ENCODE results near the gene NDUFAF7. TPM values are rescaled to one million over a fixed set of nuclear protein-coding genes. Genes with fewer than 3 reads are reported as not detected.

NDUFAF7 gene
- polyA plus RNA-seq, 1 donor: 16.9 TPM

DNA sequence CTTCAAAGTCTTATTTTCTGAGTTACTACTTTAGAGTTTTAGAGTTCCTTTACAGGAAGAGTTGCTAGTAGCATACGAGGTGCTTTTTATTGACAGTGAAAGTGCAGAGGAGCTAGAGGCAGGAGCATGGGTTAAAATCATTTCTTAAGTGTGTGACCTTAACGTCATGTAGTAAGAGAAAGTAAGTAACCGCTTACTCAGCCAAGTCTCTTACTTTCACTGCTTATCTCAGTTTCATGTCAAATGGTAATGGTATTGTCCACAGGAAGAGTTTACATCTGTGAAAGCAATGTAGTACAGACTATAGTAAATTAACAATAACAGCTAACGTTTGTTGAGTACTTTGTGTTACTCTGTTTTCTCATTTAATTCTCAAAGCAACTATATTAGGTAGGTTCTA, 12.6 kb downstream of the NDUFAF7 start:
- no peaks in the 10 kb centered on the region for H3K27me3 ChIP-seq (ENCODE audit: control insufficient read depth, insufficient read depth, low read length)
- peaks cover 60% of the 10 kb centered on the region for H3K36me3 ChIP-seq (ENCODE audit: control insufficient read depth, insufficient read depth, low read length)
- WGBS (ENCODE audit: insufficient coverage, low lambda C conversion rate): 100% methylated on average over 1 of the region's 4 CpGs

DNA sequence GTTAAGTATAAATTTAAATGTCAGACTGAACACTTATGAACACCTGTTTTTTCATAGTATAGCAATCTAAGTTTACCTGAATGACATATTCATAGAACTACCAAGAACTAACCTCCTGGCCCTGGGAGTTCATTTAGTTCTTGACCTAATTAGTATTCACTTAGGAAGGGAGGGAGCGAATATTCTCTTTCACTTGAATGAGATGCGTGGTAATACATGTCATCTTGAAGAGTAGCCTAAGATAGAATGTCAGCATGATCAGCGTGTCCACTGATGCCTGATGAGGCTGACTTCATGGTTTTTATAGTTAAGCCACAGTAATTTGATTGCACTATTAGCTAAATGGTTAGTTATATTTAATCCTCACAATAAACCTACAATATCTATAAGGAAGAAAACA, 13.3 kb downstream of the NDUFAF7 start:
- H3K27me3 ChIP-seq (ENCODE audit: control insufficient read depth, insufficient read depth, low read length): no peaks in the 10 kb centered on the region
- H3K36me3 ChIP-seq (ENCODE audit: control insufficient read depth, insufficient read depth, low read length): peaks cover 61% of the 10 kb centered on the region
- no peak overlapping the region for H3K4me3 ChIP-seq (ENCODE audit: low read length)
- H3K9me3 ChIP-seq (ENCODE audit: control insufficient read depth, low read depth, low read length): no peaks in the 10 kb centered on the region
- H3K27ac ChIP-seq (ENCODE audit: low read length): no peak overlapping the region
- no peaks in the 10 kb centered on the region for H3K4me1 ChIP-seq (ENCODE audit: control insufficient read depth, insufficient read depth, low read length)
- no CpG with 5 or more reads among the region's 3 CpGs for WGBS (ENCODE audit: insufficient coverage, low lambda C conversion rate)
- DNase-seq: no peak

More for the DNA sequence above, 12.6 kb downstream of the NDUFAF7 start:
- H3K4me1 ChIP-seq (ENCODE audit: control insufficient read depth, insufficient read depth, low read length): no peaks in the 10 kb centered on the region
- H3K9me3 ChIP-seq (ENCODE audit: control insufficient read depth, low read depth, low read length): no peaks in the 10 kb centered on the region
- no peak overlapping the region for H3K27ac ChIP-seq (ENCODE audit: low read length)
- H3K4me3 ChIP-seq (ENCODE audit: low read length): no peak overlapping the region
- DNase-seq: no peak

DNA sequence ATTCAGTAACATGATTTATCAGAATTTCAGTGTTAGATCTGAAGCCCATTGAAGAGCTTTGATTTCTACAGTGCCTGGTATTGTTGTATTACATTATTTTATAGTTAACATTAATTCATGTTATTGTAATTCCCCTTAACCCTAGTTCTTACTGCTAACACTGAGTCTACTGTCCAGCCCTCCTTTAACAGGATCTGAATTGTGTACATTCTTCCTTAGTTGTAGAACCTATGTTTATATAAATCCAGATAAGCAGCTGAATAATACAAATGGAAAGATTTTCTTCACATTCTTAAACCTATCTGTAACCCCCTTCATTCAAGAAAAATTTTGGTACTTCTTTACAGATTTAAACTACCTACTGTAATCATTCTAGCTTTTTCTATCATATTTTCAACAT, 14.7 kb downstream of the NDUFAF7 start:
- no peak for DNase-seq
- no peak overlapping the region for H3K4me3 ChIP-seq (ENCODE audit: low read length)
- no peak overlapping the region for H3K27ac ChIP-seq (ENCODE audit: low read length)
- no peaks in the 10 kb centered on the region for H3K4me1 ChIP-seq (ENCODE audit: control insufficient read depth, insufficient read depth, low read length)
- H3K27me3 ChIP-seq (ENCODE audit: control insufficient read depth, insufficient read depth, low read length): no peaks in the 10 kb centered on the region
- peaks cover 61% of the 10 kb centered on the region for H3K36me3 ChIP-seq (ENCODE audit: control insufficient read depth, insufficient read depth, low read length)
- no peaks in the 10 kb centered on the region for H3K9me3 ChIP-seq (ENCODE audit: control insufficient read depth, low read depth, low read length)

DNA sequence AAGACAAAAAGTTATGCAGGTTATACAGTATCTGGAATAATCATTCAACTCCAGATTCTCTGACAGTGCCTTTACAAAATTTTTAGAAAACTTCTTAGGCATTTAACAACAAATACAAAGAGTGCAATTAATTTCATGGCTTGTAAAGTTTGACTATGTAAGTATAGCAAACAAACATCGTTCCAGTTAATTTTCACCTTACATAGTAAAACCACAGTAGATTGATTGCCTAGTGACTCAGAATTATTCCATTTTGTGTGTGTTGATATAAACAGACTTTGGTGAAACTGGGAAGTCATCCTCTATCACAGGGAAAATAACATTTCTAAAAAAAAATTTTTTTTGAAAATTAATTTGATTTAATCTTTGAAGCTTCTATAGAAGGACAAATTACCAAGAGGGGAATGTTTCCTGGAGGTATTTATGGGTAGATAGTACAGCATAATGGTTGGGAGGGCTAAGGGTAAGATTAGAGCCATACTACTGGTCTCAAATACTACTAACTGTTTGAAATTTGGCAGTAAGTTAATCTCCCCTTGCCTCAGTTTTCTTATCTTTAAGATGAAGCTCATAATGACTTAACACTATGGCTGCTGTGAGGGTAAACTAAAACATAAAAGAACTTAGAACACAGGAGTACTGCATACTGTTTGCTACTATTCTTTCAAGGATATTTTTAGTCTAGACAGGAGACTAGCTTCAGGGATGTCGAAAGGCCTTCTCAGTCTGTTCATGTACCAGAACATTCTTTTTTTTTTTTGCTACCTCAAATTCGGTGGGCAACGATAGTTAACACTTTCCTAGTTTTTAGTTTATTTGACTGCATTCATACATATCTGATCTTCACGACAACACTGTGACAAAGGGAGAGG, 19.6 kb downstream of the NDUFAF7 start:
- no peak overlapping the region for H3K4me3 ChIP-seq (ENCODE audit: low read length)
- no peaks in the 10 kb centered on the region for H3K9me3 ChIP-seq (ENCODE audit: control insufficient read depth, low read depth, low read length)
- DNase-seq: no peak
- peaks cover 55% of the 10 kb centered on the region for H3K36me3 ChIP-seq (ENCODE audit: control insufficient read depth, insufficient read depth, low read length)
- 100% methylated on average over 1 of the region's 5 CpGs for WGBS (ENCODE audit: insufficient coverage, low lambda C conversion rate)
- no peak overlapping the region for H3K27ac ChIP-seq (ENCODE audit: low read length)
- no peaks in the 10 kb centered on the region for H3K27me3 ChIP-seq (ENCODE audit: control insufficient read depth, insufficient read depth, low read length)
- H3K4me1 ChIP-seq (ENCODE audit: control insufficient read depth, insufficient read depth, low read length): no peaks in the 10 kb centered on the region

DNA sequence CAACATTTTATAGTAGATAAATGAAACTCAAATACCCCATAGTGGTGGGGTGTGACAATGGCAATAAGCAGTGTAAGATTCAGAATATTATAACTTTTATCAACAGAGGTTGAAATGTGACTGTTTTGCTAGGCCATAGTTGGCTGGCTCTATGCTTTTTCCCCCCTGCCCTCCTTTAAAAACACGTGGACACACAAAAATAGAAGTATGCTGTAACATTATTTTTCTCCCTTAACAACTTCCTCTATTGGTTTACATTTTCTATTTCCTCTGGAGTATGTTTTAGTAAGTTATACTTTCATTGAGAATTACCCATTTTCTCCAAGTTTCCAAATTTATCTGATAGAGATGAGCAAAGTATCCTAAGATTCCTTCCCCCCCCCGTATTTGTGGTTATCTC, 31.1 kb downstream of the NDUFAF7 start:
- DNase-seq: no peak
- Histone ChIP-seq H3K4me1 (ENCODE audit: control insufficient read depth, insufficient read depth, low read length) (no peaks in the 10 kb centered on the region), H3K27me3 (ENCODE audit: control insufficient read depth, insufficient read depth, low read length) (no peaks in the 10 kb centered on the region), H3K27ac (ENCODE audit: low read length) (no peak overlapping the region), H3K4me3 (ENCODE audit: low read length) (no peak overlapping the region), H3K9me3 (ENCODE audit: control insufficient read depth, low read depth, low read length) (no peaks in the 10 kb centered on the region), H3K36me3 (ENCODE audit: control insufficient read depth, insufficient read depth, low read length) (peaks cover 30% of the 10 kb centered on the region)
- WGBS (ENCODE audit: insufficient coverage, low lambda C conversion rate): 75% methylated on average over 1 of the region's 2 CpGs

DNA sequence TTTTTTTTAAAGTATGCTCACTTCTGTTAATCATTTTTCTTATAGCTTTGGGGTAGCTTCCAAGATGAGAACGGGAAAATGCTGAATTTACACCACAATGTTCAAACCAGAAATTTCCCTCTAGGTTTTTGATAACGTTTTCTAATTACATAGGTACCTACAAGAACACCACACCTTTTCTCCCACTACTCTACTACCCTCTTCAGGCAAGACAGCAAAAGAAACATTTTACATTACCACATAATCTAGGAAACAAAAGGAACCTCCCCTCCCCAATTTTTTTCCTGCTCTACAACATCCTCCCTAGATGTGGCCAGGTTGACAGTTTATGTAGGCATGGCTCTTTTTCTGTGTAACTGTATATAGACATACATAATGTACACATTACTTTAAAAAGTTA, 32.4 kb downstream of the NDUFAF7 start:
- no peaks in the 10 kb centered on the region for H3K9me3 ChIP-seq (ENCODE audit: control insufficient read depth, low read depth, low read length)
- H3K4me3 ChIP-seq (ENCODE audit: low read length): no peak overlapping the region
- DNase-seq: no peak
- no peaks in the 10 kb centered on the region for H3K4me1 ChIP-seq (ENCODE audit: control insufficient read depth, insufficient read depth, low read length)
- H3K27ac ChIP-seq (ENCODE audit: low read length): no peak overlapping the region
- peaks cover 26% of the 10 kb centered on the region for H3K36me3 ChIP-seq (ENCODE audit: control insufficient read depth, insufficient read depth, low read length)
- no CpG with 5 or more reads among the region's 2 CpGs for WGBS (ENCODE audit: insufficient coverage, low lambda C conversion rate)
- no peaks in the 10 kb centered on the region for H3K27me3 ChIP-seq (ENCODE audit: control insufficient read depth, insufficient read depth, low read length)

DNA sequence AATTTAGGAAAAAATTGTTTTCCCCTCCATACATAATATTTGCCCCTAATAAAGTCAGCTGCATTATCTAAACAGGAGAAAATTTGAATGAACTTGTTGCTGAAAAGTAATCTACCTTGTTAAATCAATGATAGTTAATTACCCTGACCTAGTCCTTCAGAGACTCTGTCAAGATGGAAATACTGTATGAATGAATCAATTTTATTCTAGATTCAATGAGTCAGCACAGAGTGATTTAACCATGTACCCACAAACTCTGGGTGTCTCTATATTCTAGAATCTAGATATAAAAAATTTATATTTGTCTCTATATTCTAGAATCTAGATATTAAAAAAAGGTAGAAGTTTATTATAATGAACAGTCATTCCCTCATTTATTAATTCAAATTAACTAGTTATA, 36.2 kb downstream of the NDUFAF7 start:
- Histone ChIP-seq H3K27ac (ENCODE audit: low read length) (no peak overlapping the region), H3K27me3 (ENCODE audit: control insufficient read depth, insufficient read depth, low read length) (no peaks in the 10 kb centered on the region), H3K9me3 (ENCODE audit: control insufficient read depth, low read depth, low read length) (no peaks in the 10 kb centered on the region), H3K4me1 (ENCODE audit: control insufficient read depth, insufficient read depth, low read length) (no peaks in the 10 kb centered on the region), H3K36me3 (ENCODE audit: control insufficient read depth, insufficient read depth, low read length) (peaks cover 41% of the 10 kb centered on the region), H3K4me3 (ENCODE audit: low read length) (no peak overlapping the region)
- no peak for DNase-seq

DNA sequence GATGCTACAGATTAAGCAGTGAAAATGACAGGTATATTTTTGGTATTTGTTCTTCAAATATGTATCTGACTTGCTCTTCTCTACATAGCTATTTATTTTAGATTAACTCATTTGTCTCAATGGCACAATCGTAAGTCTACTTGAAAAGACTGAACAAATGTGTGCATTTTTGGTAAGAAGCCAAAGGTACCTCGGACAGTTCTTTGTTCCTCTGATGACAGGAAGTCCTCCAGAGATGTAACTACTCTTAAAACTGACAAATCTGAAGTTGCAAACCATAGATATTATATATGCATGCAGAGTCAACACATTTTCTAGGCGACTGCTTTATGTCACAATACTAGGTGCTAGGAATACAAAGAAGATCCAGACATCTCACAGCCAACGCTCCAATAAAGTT, 36.7 kb downstream of the NDUFAF7 start:
- peaks cover 44% of the 10 kb centered on the region for H3K36me3 ChIP-seq (ENCODE audit: control insufficient read depth, insufficient read depth, low read length)
- 100% methylated on average over 1 of the region's 4 CpGs for WGBS (ENCODE audit: insufficient coverage, low lambda C conversion rate)
- no peak overlapping the region for H3K4me3 ChIP-seq (ENCODE audit: low read length)

DNA sequence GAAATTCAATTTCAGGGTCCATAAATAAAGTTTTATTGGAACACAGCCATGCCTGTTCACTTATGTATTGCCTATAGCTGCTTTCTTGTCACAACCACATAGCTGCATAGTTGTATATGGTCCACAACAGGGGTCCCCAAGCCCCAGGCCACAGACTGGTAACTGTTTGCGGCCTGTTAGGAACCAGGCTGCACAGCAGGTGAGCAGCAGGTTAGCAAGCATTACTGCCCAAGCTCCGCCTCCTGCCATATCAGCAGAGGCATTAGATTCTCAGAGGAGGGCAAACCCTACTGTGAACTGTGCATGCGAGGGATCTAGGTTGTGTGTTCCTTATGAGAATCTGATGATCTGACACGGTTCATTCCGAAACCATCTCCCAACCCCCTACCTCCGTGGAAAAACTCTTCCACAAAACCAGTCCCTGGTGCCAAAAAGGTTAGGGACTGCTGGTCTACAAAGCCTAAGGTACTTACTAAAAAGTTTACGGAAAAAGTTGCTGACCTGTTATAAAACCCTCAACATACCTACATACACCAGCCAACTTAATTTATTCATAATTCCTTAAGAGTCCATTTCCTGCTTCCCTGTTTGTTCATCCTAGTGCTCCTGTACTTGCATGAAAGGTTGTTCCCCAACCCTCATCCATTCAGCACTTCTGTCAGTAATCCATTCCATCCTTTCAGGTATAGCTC, 40.1 kb downstream of the NDUFAF7 start:
- no peaks in the 10 kb centered on the region for H3K4me1 ChIP-seq (ENCODE audit: control insufficient read depth, insufficient read depth, low read length)
- no peak overlapping the region for H3K4me3 ChIP-seq (ENCODE audit: low read length)
- H3K27me3 ChIP-seq (ENCODE audit: control insufficient read depth, insufficient read depth, low read length): no peaks in the 10 kb centered on the region
- H3K27ac ChIP-seq (ENCODE audit: low read length): no peak overlapping the region
- no peak for DNase-seq
- H3K36me3 ChIP-seq (ENCODE audit: control insufficient read depth, insufficient read depth, low read length): peaks cover 52% of the 10 kb centered on the region
- no peaks in the 10 kb centered on the region for H3K9me3 ChIP-seq (ENCODE audit: control insufficient read depth, low read depth, low read length)
- WGBS (ENCODE audit: insufficient coverage, low lambda C conversion rate): no CpG with 5 or more reads among the region's 7 CpGs

More for the DNA sequence above, 36.7 kb downstream of the NDUFAF7 start:
- Histone ChIP-seq H3K27me3 (ENCODE audit: control insufficient read depth, insufficient read depth, low read length) (no peaks in the 10 kb centered on the region), H3K27ac (ENCODE audit: low read length) (no peak overlapping the region), H3K9me3 (ENCODE audit: control insufficient read depth, low read depth, low read length) (no peaks in the 10 kb centered on the region), H3K4me1 (ENCODE audit: control insufficient read depth, insufficient read depth, low read length) (no peaks in the 10 kb centered on the region)
- DNase-seq: no peak

DNA sequence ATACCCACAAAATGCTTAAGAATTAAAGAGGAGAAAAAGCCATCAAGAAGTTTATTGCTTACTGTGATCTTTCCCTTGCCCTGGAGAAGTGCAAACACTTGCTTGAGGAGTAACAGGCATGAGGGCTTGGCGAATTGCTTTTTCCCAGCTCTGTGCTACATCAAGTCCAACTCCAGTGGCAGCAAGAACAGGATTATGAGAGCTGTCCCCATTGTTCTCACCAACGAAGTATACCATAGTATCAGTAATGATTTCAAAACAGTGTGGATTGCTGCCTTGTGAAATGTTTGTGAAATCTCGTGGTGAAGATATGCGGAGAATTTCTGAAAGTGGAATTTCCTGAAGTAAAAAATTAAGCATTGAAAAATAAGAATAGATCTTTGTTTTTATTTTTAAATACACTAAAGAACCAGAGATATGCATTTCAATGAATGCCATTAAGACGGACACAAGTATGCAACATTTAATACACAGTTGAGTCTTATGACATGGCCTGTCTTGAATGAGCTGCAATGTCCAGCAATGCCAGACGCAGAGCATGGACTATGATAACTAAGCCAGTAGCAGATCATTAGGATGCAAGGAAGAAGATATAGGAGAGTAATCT, 43.0 kb downstream of the NDUFAF7 start:
- H3K27me3 ChIP-seq (ENCODE audit: control insufficient read depth, insufficient read depth, low read length): no peaks in the 10 kb centered on the region
- no peaks in the 10 kb centered on the region for H3K9me3 ChIP-seq (ENCODE audit: control insufficient read depth, low read depth, low read length)
- H3K27ac ChIP-seq (ENCODE audit: low read length): no peak overlapping the region
- no peaks in the 10 kb centered on the region for H3K4me1 ChIP-seq (ENCODE audit: control insufficient read depth, insufficient read depth, low read length)
- WGBS (ENCODE audit: insufficient coverage, low lambda C conversion rate): 63% methylated on average over 2 of the region's 6 CpGs
- H3K4me3 ChIP-seq (ENCODE audit: low read length): no peak overlapping the region
- H3K36me3 ChIP-seq (ENCODE audit: control insufficient read depth, insufficient read depth, low read length): peaks cover 42% of the 10 kb centered on the region
- DNase-seq: no peak
